22Rv1 (cell line): Measurements from ENCODE around the gene GPI.

ENCODE experiments used
- H3K27ac ChIP-seq: fragments of 450-650 bp; 2 replicates; pipeline ENCODE4 v1.5.1; 2017
- CTCF ChIP-seq: fragments of 450-650 bp; IDR thresholded peaks from 2 replicates; pipeline ENCODE4 v1.5.1; 2017; ENCODE audit warnings: mild to moderate bottlenecking
- ZFX ChIP-seq: fragments of 450-650 bp; IDR thresholded peaks from 2 replicates; pipeline ENCODE4 v1.6.1; 2017; ENCODE audit warnings: antibody characterized with exemption, borderline replicate concordance

Gene GPI

GRCh38 chr19:34364830-34365462 lies at the start of gene GPI:
Gene GPI, plus strand, starts transcription at chr19:34365196. Its CDS starts 71 bp downstream, at chr19:34365267.
- H3K27ac ChIP-seq: peak within 1 kb of the TSS; percentile 83
- no peak for TF ChIP-seq CTCF

- no peak overlapping the region for H3K27ac ChIP-seq
- TF ChIP-seq CTCF: no peak
- no peak for TF ChIP-seq ZFX
These were observed 48.7 kb upstream of the GPI start for GRCh38 chr19:34316247-34316646.

GRCh38 chr19:34316741-34317301 lies 48.2 kb upstream of the GPI start:
- H3K27ac ChIP-seq: no peak overlapping the region
- TF ChIP-seq ZFX (no peak), CTCF (no peak)

GRCh38 chr19:34317311-34317927 lies 47.6 kb upstream of the GPI start:
- H3K27ac ChIP-seq: no peak overlapping the region
- no peak for TF ChIP-seq CTCF
- no peak for TF ChIP-seq ZFX

- H3K27ac ChIP-seq: no peak overlapping the region
- no peak for TF ChIP-seq ZFX
- TF ChIP-seq CTCF: no peak
These were observed 45.8 kb upstream of the GPI start for GRCh38 chr19:34319230-34319585.

GRCh38 chr19:34319785-34320184 lies 45.2 kb upstream of the GPI start:
- no peak for TF ChIP-seq ZFX
- TF ChIP-seq CTCF: no peak

GRCh38 chr19:34320277-34320676 lies 44.7 kb upstream of the GPI start:
- TF ChIP-seq ZFX (no peak), CTCF (no peak)
- no peak overlapping the region for H3K27ac ChIP-seq

More at GRCh38 chr19:34319785-34320184, 45.2 kb upstream of the GPI start:
- H3K27ac ChIP-seq: no peak overlapping the region
